HL-60 (cell line): ENCODE data around the gene MAPK1.

Experiments used
- GABPA ChIP-seq: IDR thresholded peaks from 2 replicates; pipeline ENCODE4 v1.6.1; 2012; ENCODE audit warnings: low read depth
- POLR2AphosphoS5 ChIP-seq: IDR thresholded peaks from 2 replicates; pipeline ENCODE4 v1.6.1; 2012; ENCODE audit warnings: low read depth
- TF ChIP-seq, protein P1 (sequence below): IDR thresholded peaks from one replicate; pipeline ENCODE4 v1.5.1; 2011; ENCODE audit warnings: low read length, control low read depth, inconsistent platforms; ENCODE audit not compliant: insufficient read depth
- TF ChIP-seq, protein P2 (sequence below): IDR thresholded peaks from 2 replicates; pipeline ENCODE4 v1.6.1; 2012; ENCODE audit warnings: low read depth; ENCODE audit not compliant: insufficient replicate concordance

DNA sequence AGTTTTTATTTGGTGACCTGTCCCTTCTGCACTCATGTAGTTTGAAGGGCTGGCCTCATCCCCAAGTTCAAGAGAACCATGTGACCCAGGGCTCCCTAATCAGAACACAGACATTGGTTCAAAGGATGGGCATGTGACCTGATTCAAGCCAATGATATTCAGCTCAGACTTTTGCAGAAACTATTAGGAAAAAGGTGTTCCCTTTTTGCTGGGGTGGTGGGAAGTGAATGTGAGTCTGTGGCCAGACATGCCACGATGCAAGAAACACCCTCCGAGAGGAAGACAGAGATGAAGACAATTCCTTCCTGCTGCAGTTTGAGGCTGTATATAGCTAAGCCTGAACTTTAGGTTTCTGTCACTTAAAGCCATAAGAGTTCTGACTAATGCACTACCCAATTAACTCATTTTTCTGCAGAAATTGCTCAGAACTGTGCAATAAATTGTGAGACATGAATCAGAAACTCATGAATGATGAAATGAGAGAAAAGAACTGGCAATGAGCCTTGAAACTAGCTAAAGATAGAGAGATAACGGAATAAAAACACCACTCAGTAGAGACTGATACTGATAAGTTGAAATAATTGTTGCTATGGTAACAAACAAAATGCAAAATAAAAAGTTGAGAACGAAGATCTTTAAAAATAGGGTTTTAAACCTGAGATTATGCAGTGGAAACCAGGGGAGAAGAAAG, 9.2 kb upstream of the MAPK1 start:
- TF ChIP-seq, protein P1, sequence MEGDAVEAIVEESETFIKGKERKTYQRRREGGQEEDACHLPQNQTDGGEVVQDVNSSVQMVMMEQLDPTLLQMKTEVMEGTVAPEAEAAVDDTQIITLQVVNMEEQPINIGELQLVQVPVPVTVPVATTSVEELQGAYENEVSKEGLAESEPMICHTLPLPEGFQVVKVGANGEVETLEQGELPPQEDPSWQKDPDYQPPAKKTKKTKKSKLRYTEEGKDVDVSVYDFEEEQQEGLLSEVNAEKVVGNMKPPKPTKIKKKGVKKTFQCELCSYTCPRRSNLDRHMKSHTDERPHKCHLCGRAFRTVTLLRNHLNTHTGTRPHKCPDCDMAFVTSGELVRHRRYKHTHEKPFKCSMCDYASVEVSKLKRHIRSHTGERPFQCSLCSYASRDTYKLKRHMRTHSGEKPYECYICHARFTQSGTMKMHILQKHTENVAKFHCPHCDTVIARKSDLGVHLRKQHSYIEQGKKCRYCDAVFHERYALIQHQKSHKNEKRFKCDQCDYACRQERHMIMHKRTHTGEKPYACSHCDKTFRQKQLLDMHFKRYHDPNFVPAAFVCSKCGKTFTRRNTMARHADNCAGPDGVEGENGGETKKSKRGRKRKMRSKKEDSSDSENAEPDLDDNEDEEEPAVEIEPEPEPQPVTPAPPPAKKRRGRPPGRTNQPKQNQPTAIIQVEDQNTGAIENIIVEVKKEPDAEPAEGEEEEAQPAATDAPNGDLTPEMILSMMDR = no peak
- no peak for TF ChIP-seq POLR2AphosphoS5
- no peak for TF ChIP-seq GABPA
- TF ChIP-seq, protein P2, sequence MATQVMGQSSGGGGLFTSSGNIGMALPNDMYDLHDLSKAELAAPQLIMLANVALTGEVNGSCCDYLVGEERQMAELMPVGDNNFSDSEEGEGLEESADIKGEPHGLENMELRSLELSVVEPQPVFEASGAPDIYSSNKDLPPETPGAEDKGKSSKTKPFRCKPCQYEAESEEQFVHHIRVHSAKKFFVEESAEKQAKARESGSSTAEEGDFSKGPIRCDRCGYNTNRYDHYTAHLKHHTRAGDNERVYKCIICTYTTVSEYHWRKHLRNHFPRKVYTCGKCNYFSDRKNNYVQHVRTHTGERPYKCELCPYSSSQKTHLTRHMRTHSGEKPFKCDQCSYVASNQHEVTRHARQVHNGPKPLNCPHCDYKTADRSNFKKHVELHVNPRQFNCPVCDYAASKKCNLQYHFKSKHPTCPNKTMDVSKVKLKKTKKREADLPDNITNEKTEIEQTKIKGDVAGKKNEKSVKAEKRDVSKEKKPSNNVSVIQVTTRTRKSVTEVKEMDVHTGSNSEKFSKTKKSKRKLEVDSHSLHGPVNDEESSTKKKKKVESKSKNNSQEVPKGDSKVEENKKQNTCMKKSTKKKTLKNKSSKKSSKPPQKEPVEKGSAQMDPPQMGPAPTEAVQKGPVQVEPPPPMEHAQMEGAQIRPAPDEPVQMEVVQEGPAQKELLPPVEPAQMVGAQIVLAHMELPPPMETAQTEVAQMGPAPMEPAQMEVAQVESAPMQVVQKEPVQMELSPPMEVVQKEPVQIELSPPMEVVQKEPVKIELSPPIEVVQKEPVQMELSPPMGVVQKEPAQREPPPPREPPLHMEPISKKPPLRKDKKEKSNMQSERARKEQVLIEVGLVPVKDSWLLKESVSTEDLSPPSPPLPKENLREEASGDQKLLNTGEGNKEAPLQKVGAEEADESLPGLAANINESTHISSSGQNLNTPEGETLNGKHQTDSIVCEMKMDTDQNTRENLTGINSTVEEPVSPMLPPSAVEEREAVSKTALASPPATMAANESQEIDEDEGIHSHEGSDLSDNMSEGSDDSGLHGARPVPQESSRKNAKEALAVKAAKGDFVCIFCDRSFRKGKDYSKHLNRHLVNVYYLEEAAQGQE = no peak
